ENCODE measurements around the gene RECK.
"Not testable (repeated sequence)": the region's sequence is repeated elsewhere in the genome, so short reads cannot be mapped to it uniquely, and the experiment has no call there.

RECK gene

DNA sequence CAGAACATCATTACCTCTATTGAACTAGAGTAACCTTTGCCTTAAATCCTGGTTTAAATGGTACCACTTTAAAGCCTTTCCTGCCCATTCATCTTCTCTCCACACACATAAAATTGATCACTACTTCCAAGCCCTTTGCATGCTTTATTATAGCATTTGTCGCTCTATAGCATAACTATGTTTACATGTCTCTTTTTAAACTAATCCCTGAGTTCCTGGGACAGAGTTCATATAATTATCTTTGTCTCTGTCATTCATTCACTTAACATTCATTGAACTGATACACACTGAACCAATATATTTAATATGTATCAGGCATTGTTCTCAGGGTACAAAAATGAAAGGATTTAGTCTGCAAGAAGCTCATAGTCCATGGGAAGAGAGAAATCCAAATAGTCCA, 37.3 kb downstream of the RECK start:
- TF ChIP-seq, protein P1, sequence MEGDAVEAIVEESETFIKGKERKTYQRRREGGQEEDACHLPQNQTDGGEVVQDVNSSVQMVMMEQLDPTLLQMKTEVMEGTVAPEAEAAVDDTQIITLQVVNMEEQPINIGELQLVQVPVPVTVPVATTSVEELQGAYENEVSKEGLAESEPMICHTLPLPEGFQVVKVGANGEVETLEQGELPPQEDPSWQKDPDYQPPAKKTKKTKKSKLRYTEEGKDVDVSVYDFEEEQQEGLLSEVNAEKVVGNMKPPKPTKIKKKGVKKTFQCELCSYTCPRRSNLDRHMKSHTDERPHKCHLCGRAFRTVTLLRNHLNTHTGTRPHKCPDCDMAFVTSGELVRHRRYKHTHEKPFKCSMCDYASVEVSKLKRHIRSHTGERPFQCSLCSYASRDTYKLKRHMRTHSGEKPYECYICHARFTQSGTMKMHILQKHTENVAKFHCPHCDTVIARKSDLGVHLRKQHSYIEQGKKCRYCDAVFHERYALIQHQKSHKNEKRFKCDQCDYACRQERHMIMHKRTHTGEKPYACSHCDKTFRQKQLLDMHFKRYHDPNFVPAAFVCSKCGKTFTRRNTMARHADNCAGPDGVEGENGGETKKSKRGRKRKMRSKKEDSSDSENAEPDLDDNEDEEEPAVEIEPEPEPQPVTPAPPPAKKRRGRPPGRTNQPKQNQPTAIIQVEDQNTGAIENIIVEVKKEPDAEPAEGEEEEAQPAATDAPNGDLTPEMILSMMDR (IDR thresholded peaks at IDR 0.05; ENCODE audit: extremely low read depth, missing control alignments) = no peak
- DNase-seq (ENCODE audit: low spot score) = no peak

DNA sequence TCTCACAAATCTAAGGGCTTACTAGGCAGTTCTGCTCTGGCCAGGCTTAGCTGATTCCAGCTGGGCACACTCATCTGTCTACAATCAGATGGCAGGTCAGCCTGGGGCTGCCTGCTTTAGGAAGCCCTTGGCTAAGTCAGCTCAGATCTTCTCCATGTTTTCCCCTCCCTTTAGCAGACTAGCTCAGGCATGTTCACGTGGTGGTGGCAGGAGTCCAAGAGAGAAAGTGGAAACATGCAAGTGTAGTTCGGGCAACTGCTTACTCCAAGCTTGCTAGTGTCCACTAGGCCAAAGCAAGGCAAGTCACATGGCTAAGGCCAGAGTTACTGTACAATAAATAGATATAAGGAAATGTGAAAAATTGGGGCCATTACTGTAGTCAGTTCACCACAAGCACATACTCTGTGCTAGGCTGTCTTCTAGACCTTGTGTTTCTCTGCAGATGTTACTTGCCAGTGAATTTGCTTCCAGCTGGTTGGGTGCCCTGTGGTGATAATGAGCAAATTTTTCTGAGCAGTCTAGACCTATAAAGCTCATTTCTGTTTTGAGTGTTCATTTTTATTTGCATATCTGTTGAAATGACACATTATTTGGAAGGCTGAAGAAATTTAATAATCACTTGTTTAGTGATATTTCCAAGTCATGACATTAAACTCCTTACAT, 38.3 kb downstream of the RECK start:
- no peak for DNase-seq (ENCODE audit: low spot score)
- TF ChIP-seq, protein P1 (IDR thresholded peaks at IDR 0.05; ENCODE audit: extremely low read depth, missing control alignments) = no peak

DNA sequence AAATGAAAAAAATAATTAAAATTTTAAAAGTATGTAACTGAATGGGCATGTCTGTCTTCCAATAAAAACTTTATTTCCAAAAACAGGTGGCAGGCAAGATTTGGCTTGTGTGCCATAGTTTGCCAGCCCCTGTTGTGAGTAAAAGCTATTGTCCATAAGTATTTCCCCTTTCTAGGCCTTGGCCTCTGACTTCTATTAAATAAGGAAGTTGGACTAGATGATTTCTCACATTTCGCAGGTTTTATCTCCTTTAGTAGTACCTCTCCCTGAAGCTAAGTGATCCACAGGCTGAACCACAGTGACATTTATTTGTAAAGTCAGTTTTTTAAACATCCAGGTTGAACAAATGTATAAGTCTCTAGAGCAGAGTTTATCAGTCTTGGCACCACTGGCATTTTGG, 41.3 kb downstream of the RECK start:
- DNase-seq (ENCODE audit: low spot score) = no peak
- TF ChIP-seq, protein P1 (IDR thresholded peaks at IDR 0.05; ENCODE audit: extremely low read depth, missing control alignments) = no peak

DNA sequence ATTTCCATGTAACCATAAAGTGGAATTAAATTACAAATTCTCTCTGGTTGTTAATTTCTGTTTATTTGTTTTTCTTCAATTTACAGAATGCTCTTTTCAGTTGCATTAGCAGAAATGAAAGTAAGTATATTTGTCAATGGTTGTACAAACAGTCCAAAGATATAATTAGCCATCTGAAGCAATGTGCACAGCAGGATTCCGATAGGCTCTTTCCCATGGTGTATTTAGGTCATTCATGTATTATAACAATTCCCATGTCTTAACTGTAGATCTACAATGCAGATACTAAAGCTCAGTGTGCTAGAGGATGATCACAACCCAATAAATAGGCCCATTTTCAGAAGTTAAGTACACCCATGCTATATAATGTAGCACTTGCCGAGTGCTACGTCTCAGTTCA, 43.8 kb downstream of the RECK start:
- TF ChIP-seq, protein P1 (IDR thresholded peaks at IDR 0.05; ENCODE audit: extremely low read depth, missing control alignments) = no peak
- no peak for DNase-seq (ENCODE audit: low spot score)

DNA sequence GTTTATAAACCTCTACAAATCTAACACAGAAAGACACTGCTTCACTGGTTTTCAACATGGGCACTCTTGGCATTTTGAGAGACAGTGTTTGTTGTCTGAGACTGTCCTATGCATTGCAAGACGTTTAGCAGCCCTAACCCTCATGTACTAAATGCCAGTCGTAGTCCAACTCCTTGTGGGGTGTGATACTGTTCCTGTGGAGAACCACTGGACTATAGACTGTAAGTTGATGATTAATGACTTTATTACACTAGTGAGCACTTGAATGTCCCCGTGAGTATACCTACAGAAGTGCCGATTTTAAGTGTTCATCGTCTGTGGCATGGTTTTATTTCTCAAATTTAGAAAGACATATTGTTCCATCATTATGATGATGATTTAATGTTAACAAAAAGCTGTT, 46.2 kb downstream of the RECK start:
- TF ChIP-seq, protein P1 (IDR thresholded peaks at IDR 0.05; ENCODE audit: extremely low read depth, missing control alignments) = no peak
- no peak for DNase-seq (ENCODE audit: low spot score)

DNA sequence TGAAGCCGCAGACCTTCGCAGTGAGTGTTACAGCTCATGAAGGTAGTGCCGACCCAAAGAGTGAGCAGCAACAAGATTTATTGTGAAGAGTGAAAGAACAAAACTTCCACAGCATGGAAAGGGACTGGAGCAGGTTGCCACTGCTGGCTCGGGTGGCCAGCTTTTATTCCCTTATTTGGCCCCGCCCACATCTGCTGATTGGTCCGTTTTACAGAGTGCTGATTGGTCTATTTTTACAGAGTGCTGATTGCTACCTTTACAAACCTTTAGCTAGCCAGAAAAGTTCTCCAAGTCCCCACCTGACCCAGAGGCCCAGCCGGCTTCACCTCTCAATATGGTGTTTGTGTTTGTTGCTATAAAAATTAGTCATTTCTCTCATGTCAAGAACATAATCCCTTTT, 49.7 kb downstream of the RECK start:
- TF ChIP-seq, protein P1 (IDR thresholded peaks at IDR 0.05; ENCODE audit: extremely low read depth, missing control alignments) = no peak
- no peak for DNase-seq (ENCODE audit: low spot score)

- not testable (repeated sequence) for DNase-seq (ENCODE audit: low spot score)
Measured at GRCh38 chr9:36087054-36087453, 50.3 kb downstream of the RECK start.

DNA sequence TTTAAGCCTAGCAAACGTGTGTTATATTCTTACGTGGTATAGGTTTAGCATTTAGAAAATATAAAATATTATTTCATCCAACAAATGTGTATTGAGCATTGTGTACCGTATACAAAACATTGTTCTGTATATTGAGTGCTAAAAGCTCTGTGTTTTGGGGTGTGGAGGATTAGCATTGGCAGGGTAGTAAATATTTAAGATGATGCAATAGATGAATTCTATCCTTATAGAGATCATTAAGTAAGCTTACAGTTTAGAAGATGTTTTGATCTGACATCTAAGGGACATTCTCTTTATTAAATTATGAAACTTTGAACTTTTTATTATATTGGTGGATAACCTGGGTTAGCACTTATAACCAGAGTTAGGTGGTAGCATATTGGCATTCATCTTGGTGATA, 51.3 kb downstream of the RECK start:
- TF ChIP-seq, protein P1 (IDR thresholded peaks at IDR 0.05; ENCODE audit: extremely low read depth, missing control alignments) = no peak
- DNase-seq (ENCODE audit: low spot score) = no peak

Measured in GM20000 (cell line).